ENCODE results near the gene SLC1A5.
"Not testable (repeated sequence)": the region's sequence is repeated elsewhere in the genome, so short reads cannot be mapped to it uniquely, and the experiment has no call there.

SLC1A5 gene

GRCh38 chr19:46788262-46788967, at the start of gene SLC1A5:
Gene SLC1A5 (minus strand): TSS chr19:46788594. CDS start chr19:46787965, 629 bp downstream.
- DNase-seq (ENCODE audit: low spot score), result peak; percentile 95

- no peak for DNase-seq (ENCODE audit: low spot score)
Observed at GRCh38 chr19:46838160-46838559, 49.8 kb upstream of the SLC1A5 start.

GRCh38 chr19:46834984-46835383, 46.6 kb upstream of the SLC1A5 start:
- no peak for DNase-seq (ENCODE audit: low spot score)

DNA sequence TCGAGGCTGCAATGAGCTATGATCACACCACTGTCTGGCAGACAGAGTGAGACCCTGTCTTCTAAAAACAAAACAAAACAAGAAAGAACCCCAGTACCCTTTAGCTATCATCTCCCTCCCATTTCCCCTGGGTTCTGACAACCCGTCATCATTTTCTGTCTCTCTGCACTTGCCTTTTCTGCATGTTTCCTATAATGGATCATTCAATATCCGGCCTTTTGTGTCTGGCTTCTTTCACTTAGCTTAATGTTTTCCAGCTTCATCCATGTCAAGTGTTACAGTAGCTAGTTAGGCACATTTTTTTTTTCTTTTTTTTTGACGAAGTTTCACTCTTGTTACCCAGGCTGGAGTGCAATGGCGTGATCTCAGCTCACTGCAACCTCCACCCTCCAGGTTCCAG, 45.7 kb upstream of the SLC1A5 start:
- DNase-seq (ENCODE audit: low spot score), result no peak

DNA sequence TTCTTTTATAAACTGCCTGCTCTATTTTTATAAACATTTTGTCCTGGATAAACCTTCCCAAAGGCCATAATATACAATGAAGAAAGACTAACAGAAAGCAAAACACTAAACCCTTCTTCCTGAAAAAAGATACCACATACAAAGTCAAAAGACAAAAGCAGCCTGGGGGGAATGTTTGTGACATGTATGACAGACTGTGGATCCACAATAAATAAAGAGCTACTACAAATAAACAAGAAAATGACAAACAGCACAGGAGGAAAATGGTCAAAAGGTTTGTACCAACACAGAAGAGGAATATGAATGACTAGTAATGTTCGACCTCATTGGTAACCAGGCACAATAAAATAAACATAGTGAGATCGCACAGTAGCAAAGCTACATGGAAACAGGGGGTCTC, 42.5 kb upstream of the SLC1A5 start:
- no peak for DNase-seq (ENCODE audit: low spot score)

GRCh38 chr19:46828484-46828883, 40.1 kb upstream of the SLC1A5 start:
- DNase-seq (ENCODE audit: low spot score), result no peak

DNA sequence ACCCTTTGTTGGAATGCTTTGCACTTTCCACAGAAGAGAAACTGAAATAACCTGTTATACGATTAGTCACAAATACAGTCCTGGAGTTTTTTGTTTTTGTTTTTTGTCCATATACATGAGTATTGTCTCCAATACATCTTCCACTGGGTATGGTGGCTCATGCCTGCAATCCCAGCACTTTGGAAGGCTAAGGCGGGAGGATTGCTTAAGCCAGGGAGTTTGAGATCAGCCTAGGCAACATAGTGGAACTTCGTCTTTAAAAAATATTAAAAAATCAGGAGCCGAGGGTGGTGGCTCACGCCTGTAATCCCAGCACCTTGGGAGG, 37.3 kb upstream of the SLC1A5 start:
- DNase-seq (ENCODE audit: low spot score), result no peak

- DNase-seq (ENCODE audit: low spot score), result no peak
Observed at GRCh38 chr19:46824890-46825730, 36.7 kb upstream of the SLC1A5 start.

GRCh38 chr19:46823049-46823448, 34.7 kb upstream of the SLC1A5 start:
- DNase-seq (ENCODE audit: low spot score), result no peak

DNA sequence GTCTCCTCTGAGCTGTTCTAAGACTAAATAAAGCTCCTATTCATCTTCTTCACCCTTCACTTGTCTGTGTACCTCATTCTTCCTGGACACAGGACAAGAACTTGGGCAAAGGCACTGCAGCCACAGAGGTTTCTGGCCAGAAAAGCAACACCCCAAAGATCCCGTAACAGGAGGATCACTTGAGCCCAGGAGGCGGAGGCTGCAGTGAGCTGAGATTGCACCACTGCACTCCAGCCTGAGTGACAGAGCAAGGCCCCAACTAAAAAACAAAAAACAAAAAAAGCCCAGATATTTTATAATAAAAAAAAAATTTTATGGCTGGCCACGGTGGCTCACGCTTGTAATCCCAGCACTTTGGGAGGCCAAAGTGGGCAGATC, 34.0 kb upstream of the SLC1A5 start:
- not testable (repeated sequence) for DNase-seq (ENCODE audit: low spot score)

DNA sequence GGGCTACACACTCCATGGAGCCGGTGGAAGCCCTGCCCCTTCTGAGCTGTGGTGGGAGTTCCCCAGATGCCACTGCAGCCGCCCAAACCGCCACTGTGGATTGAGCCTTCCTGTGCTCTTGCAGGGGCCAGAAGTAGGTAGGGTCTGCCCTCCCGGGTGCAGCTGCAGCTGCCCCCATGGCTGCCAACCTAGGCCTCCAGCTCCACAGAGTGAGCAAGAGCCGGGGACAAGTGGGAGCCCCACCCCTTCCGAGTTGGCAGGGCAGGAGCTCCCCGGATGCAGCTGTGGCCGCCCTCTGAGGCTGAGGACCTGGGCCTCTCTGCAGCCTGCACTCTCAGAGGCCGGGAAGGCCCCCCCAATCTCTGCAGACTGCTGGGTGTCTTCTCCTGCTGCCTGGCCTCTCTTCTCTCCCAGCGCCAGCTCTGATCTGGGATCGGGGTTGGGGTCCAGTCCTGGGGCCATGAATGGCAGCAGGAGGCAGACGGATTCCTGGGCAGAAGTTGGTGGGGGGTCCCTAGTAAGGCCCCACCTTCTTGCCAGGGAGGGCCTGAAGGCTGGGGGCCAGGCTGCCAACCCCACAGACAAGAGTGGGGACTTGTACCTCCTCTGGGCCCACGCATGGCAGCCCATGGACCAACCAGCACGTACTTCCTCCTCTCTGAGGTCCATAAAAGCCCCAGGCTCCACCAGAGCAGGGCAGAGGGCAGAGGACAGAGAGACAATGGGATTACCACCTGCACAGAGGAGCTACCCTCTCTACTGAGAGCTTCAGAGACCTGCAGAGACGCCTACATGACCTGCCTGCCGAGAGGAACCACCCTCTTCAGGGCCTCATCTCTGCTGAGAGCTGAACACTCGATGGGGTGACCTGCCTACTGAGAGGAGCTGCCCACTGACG, 33.4 kb upstream of the SLC1A5 start:
- no peak for DNase-seq (ENCODE audit: low spot score)

DNA sequence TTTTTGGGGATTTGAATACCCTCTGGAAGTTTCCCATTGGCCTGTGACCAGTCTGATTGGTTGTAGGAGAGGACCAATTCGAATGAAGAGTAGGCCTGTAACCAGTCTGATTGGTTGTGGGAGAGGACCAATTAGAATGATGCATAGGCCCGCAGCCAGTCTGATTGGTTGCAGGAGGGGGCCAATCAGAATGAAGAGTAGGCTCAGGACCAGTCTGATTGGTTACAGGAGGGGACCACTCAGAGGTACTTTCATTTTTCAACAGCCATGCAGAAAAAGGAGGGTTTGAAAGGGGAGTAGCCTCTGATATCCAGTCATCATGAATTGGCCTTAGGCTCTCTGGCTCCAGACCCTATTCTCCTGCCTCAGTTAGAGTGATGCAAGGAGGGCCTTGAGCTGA, 30.4 kb upstream of the SLC1A5 start:
- DNase-seq (ENCODE audit: low spot score), result no peak

GRCh38 chr19:46815833-46816627, 27.6 kb upstream of the SLC1A5 start:
- DNase-seq (ENCODE audit: low spot score), result no peak

GRCh38 chr19:46813839-46814358, 25.5 kb upstream of the SLC1A5 start:
- DNase-seq (ENCODE audit: low spot score), result no peak

DNA sequence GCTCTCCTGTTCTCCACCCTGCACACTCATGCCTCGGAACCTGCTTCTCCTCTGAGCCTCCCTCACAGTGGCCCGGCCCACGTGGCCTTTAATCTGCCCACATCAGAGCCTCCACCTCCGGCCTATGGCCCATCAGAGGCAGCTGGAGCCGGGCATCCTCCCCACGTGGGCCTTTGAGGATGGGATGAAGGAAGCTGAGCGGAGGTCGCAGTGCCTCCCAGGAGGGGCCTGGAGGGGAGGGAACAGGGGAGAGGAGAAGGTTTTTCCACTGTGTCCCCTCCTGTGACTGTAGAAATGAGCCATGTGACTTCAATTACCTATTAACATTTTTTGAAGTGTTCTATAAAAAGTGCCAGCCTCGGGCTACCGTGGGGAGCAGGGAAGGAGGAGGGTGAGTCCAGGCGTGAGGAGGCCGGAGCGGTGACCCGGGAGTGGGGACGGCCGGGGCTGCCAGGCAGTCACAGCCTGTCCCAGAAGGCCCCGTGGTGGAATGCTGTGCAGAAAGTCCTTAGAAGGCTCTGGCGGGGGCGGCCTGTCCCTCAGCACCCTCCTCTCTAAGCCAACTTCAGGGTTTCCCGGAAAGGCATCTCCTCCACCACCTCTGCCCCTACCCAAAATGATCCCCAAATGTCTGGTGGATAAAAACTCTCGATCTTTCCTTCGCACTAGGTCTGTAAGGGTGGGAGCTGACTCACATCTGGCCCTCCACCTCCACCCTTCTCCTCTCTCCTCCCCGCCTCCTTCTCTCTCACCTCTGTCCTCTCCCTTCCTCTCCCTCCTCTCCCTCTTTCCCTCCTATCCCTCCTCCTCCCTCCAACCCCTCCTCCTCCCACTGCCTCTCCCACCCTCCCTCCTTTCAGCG, 24.8 kb upstream of the SLC1A5 start:
- no peak for DNase-seq (ENCODE audit: low spot score)

GRCh38 chr19:46809534-46810272, 21.3 kb upstream of the SLC1A5 start:
- no peak for DNase-seq (ENCODE audit: low spot score)

DNA sequence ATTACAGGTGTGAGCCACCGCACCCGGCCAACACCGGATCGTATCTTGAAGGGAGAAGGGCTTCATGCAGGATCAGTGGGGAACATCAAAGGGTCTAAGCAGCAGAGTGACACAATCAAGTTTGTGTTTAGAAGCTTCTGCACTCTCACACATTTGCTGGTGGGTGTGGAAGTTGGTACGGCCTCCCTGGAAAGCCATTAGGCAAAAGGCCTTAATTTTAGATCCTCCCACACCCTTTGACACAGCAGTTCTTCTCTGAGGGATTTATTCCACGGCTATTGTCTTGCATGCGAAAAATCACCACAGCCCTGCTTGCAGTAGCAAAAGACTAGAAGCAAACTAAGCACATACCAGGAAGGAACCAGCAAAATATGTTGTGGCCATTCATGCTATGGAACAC, 18.3 kb upstream of the SLC1A5 start:
- no peak for DNase-seq (ENCODE audit: low spot score)

- not testable (repeated sequence) for DNase-seq (ENCODE audit: low spot score)
Observed at GRCh38 chr19:46804432-46804831, 16.0 kb upstream of the SLC1A5 start.

- no peak for DNase-seq (ENCODE audit: low spot score)
Observed at GRCh38 chr19:46803555-46803954, 15.2 kb upstream of the SLC1A5 start.

- no peak for DNase-seq (ENCODE audit: low spot score)
Observed at GRCh38 chr19:46802152-46802551, 13.8 kb upstream of the SLC1A5 start.

All from LoVo (cell line).